Measurements from ENCODE around the gene CFDP1. TPM values are rescaled to one million over a fixed set of nuclear protein-coding genes. Genes with fewer than 3 reads are reported as not detected.

Gene CFDP1
- total RNA-seq, 2 donors from 2014 or later: 88.7 to 117 TPM

- no peak for TF ChIP-seq CTCF (conservative IDR thresholded peaks at IDR 0.05)
- no peaks in the 10 kb centered on the region for H3K27me3 Mint-ChIP-seq (ENCODE audit: insufficient read depth)
- no peaks in the 10 kb centered on the region for H3K9me3 Mint-ChIP-seq
- Histone ChIP-seq H3K4me3 (ENCODE audit: low read length) (no peak overlapping the region), H3K9me3 (ENCODE audit: control insufficient read depth, low read length) (no peaks in the 10 kb centered on the region), H3K36me3 (ENCODE audit: control insufficient read depth, insufficient read depth, low read length) (peaks cover 15% of the 10 kb centered on the region), H3K9ac (ENCODE audit: extremely low read depth, low read length, poor library complexity, severe bottlenecking) (no peak overlapping the region), H3K27ac (ENCODE audit: low read depth, low read length) (no peak overlapping the region), H3K4me1 (ENCODE audit: control insufficient read depth, insufficient read depth, low read length) (peaks cover 10% of the 10 kb centered on the region), H3K27me3 (ENCODE audit: control insufficient read depth, insufficient read depth, low read length, poor library complexity, severe bottlenecking) (no peaks in the 10 kb centered on the region)
- 98% methylated on average over 2 of the region's 3 CpGs; no CpG with 5 or more reads in 1 of the 2 experiments for whole genome bisulfite sequencing, 2 experiments (ENCODE audit: insufficient coverage in 1 of 2, insufficient read length in 1 of 2)
- H3K27ac Mint-ChIP-seq: no peak overlapping the region
- peaks cover 32% of the 10 kb centered on the region for H3K36me3 Mint-ChIP-seq (ENCODE audit: low read depth)
- H3K4me3 Mint-ChIP-seq: no peak overlapping the region
- no peak for DNase-seq
- peaks cover 31% of the 10 kb centered on the region for H3K4me1 Mint-ChIP-seq
Observed at GRCh38 chr16:75307506-75307905, 125.8 kb downstream of the CFDP1 start.

- peaks cover 31% of the 10 kb centered on the region for H3K4me1 Mint-ChIP-seq
- no peak for DNase-seq
- H3K4me3 ChIP-seq (ENCODE audit: low read length): peak overlapping the region; percentile 2
- peaks cover 37% of the 10 kb centered on the region for H3K36me3 Mint-ChIP-seq (ENCODE audit: low read depth)
- H3K27me3 Mint-ChIP-seq (ENCODE audit: insufficient read depth): no peaks in the 10 kb centered on the region
- H3K9ac ChIP-seq (ENCODE audit: extremely low read depth, low read length, poor library complexity, severe bottlenecking): no peak overlapping the region
- H3K36me3 ChIP-seq (ENCODE audit: control insufficient read depth, insufficient read depth, low read length): peaks cover 27% of the 10 kb centered on the region
- no peaks in the 10 kb centered on the region for H3K9me3 ChIP-seq (ENCODE audit: control insufficient read depth, low read length)
- no peaks in the 10 kb centered on the region for H3K9me3 Mint-ChIP-seq
- peak overlapping the region; percentile 79 for H3K27ac Mint-ChIP-seq
- no peak overlapping the region for H3K4me3 Mint-ChIP-seq
- no peak overlapping the region for H3K27ac ChIP-seq (ENCODE audit: low read depth, low read length)
- TF ChIP-seq CTCF (conservative IDR thresholded peaks at IDR 0.05): no peak
- WGBS, 2 experiments (ENCODE audit: insufficient coverage in 1 of 2, insufficient read length in 1 of 2): 89 to 100% methylated on average over 2 to 9 of the region's 9 CpGs
- H3K27me3 ChIP-seq (ENCODE audit: control insufficient read depth, insufficient read depth, low read length, poor library complexity, severe bottlenecking): no peaks in the 10 kb centered on the region
- H3K4me1 ChIP-seq (ENCODE audit: control insufficient read depth, insufficient read depth, low read length): peaks cover 10% of the 10 kb centered on the region
Observed at GRCh38 chr16:75306099-75306762, 127.1 kb downstream of the CFDP1 start.

GRCh38 chr16:75305364-75306098 lies 127.8 kb downstream of the CFDP1 start:
- Mint-ChIP-seq H3K4me3 (no peak overlapping the region), H3K36me3 (ENCODE audit: low read depth) (peaks cover 42% of the 10 kb centered on the region), H3K27ac (peak overlapping the region; percentile 79), H3K9me3 (no peaks in the 10 kb centered on the region), H3K27me3 (ENCODE audit: insufficient read depth) (no peaks in the 10 kb centered on the region), H3K4me1 (peaks cover 31% of the 10 kb centered on the region)
- Histone ChIP-seq H3K4me3 (ENCODE audit: low read length) (peak overlapping the region; percentile 2), H3K27ac (ENCODE audit: low read depth, low read length) (peak overlapping the region; percentile 19), H3K9ac (ENCODE audit: extremely low read depth, low read length, poor library complexity, severe bottlenecking) (no peak overlapping the region), H3K9me3 (ENCODE audit: control insufficient read depth, low read length) (no peaks in the 10 kb centered on the region), H3K27me3 (ENCODE audit: control insufficient read depth, insufficient read depth, low read length, poor library complexity, severe bottlenecking) (no peaks in the 10 kb centered on the region), H3K4me1 (ENCODE audit: control insufficient read depth, insufficient read depth, low read length) (peaks cover 10% of the 10 kb centered on the region), H3K36me3 (ENCODE audit: control insufficient read depth, insufficient read depth, low read length) (peaks cover 34% of the 10 kb centered on the region)
- peak; percentile 70 for DNase-seq
- WGBS, 2 experiments (ENCODE audit: insufficient coverage in 1 of 2, insufficient read length in 1 of 2): 77 to 81% methylated on average over 8 of the region's 8 CpGs
- no peak for TF ChIP-seq CTCF (conservative IDR thresholded peaks at IDR 0.05)

All from endodermal cell (in vitro differentiated cells).